ENCODE results near the gene CELF4. TPM values are rescaled to one million over a fixed set of nuclear protein-coding genes. Genes with fewer than 3 reads are reported as not detected.

Gene CELF4
- total RNA-seq, 1 donor from 2014 or later: 2.3 TPM

GRCh38 chr18:37607281-37607680 is 41.7 kb upstream of the CELF4 start:
- TF ChIP-seq, protein P1, sequence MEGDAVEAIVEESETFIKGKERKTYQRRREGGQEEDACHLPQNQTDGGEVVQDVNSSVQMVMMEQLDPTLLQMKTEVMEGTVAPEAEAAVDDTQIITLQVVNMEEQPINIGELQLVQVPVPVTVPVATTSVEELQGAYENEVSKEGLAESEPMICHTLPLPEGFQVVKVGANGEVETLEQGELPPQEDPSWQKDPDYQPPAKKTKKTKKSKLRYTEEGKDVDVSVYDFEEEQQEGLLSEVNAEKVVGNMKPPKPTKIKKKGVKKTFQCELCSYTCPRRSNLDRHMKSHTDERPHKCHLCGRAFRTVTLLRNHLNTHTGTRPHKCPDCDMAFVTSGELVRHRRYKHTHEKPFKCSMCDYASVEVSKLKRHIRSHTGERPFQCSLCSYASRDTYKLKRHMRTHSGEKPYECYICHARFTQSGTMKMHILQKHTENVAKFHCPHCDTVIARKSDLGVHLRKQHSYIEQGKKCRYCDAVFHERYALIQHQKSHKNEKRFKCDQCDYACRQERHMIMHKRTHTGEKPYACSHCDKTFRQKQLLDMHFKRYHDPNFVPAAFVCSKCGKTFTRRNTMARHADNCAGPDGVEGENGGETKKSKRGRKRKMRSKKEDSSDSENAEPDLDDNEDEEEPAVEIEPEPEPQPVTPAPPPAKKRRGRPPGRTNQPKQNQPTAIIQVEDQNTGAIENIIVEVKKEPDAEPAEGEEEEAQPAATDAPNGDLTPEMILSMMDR (IDR thresholded peaks at IDR 0.05; ENCODE audit: unreplicated experiment): no peak
- H3K9me3 Mint-ChIP-seq: peaks cover 4% of the 10 kb centered on the region
- no peak for DNase-seq (ENCODE audit: low spot score in 2 of 2, unreplicated experiment in 2 of 2)
- H3K27me3 Mint-ChIP-seq (ENCODE audit: low read depth): peaks cover 52% of the 10 kb centered on the region
- no peaks in the 10 kb centered on the region for H3K36me3 Mint-ChIP-seq
- no peak overlapping the region for H3K4me3 Mint-ChIP-seq
- H3K4me1 Mint-ChIP-seq: no peaks in the 10 kb centered on the region
- H3K27ac Mint-ChIP-seq: no peak overlapping the region

GRCh38 chr18:37604032-37604431 is 38.4 kb upstream of the CELF4 start:
- no peak for DNase-seq (ENCODE audit: low spot score in 2 of 2, unreplicated experiment in 2 of 2)
- H3K27me3 Mint-ChIP-seq (ENCODE audit: low read depth): peaks cover 27% of the 10 kb centered on the region
- no peaks in the 10 kb centered on the region for H3K36me3 Mint-ChIP-seq

DNA sequence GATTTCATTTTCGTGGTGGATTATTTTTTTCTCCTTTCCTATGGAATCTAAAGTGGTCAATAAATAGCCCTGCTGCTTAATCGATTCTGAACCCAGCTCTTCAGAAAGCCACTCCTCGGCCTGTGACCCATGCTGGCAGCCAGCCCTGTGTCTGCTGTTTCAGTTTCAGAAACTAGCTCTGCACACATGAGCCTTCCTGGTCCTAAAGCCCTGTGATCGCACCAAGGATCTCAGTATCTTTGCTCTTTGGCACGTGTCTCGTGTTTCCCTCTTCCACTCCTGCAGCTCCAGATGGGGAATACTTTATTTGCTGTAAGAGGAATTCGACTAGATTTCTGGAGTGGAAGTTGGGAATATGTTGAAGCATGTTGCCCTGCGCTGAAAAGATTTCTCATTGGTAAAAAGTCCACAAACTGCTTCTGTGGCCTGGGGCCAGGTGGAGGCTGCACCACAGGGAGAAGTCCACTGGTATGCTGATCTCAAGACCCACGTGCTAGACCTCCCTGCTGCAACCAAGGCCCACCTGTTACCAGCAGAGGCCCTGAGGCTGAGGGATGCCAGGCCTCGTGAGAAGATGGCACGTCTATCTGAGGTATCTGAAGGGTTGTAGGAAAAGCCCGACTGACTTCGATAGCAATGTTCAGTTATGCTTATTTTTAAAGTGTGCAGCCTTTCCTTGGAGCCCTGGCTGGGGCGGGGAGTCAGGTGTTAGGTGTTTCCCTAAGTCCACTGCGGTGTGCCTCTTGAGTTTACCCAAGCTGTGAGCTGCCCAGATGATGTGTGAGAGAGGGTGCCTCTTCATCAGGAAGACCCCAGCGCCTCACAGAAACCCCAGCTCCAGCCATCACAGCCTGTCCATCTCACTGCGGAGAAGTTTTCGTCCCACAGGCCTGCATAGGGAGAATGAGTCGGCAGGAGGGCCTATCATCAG is 33.6 kb upstream of the CELF4 start:
- Mint-ChIP-seq H3K4me1 (no peaks in the 10 kb centered on the region), H3K4me3 (no peak overlapping the region), H3K36me3 (no peaks in the 10 kb centered on the region), H3K9me3 (peaks cover 7% of the 10 kb centered on the region), H3K27ac (no peak overlapping the region), H3K27me3 (ENCODE audit: low read depth) (peaks cover 2% of the 10 kb centered on the region)
- TF ChIP-seq, protein P1 (IDR thresholded peaks at IDR 0.05; ENCODE audit: unreplicated experiment): no peak
- DNase-seq (ENCODE audit: low spot score in 2 of 2, unreplicated experiment in 2 of 2): no peak

More at GRCh38 chr18:37604032-37604431, 38.4 kb upstream of the CELF4 start:
- H3K4me3 Mint-ChIP-seq: no peak overlapping the region
- H3K27ac Mint-ChIP-seq: no peak overlapping the region
- no peaks in the 10 kb centered on the region for H3K4me1 Mint-ChIP-seq
- H3K9me3 Mint-ChIP-seq: peaks cover 7% of the 10 kb centered on the region
- TF ChIP-seq, protein P1 (IDR thresholded peaks at IDR 0.05; ENCODE audit: unreplicated experiment): no peak

DNA sequence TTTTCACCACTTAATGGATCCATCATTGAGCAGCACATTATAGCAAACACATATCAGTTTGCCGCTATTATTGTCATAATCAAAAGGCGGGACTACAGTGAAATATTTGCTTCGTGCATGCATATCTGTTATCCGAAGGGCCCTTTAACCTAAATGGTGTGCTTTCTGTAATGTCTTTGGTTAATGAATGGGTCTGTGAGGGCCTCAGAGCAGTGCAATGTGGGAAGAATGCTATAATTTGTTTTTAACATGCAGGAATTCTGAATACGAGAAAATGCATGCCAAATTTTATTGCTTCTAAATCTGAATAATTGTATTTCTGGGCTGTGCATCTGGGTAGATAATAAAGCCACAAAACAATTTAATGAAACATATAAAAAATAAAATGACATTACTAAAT is 32.8 kb upstream of the CELF4 start:
- TF ChIP-seq, protein P1 (IDR thresholded peaks at IDR 0.05; ENCODE audit: unreplicated experiment): no peak
- H3K4me3 Mint-ChIP-seq: no peak overlapping the region
- no peaks in the 10 kb centered on the region for H3K4me1 Mint-ChIP-seq
- DNase-seq (ENCODE audit: low spot score in 2 of 2, unreplicated experiment in 2 of 2): no peak
- no peak overlapping the region for H3K27ac Mint-ChIP-seq
- no peaks in the 10 kb centered on the region for H3K36me3 Mint-ChIP-seq
- peaks cover 3% of the 10 kb centered on the region for H3K9me3 Mint-ChIP-seq
- no peaks in the 10 kb centered on the region for H3K27me3 Mint-ChIP-seq (ENCODE audit: low read depth)

DNA sequence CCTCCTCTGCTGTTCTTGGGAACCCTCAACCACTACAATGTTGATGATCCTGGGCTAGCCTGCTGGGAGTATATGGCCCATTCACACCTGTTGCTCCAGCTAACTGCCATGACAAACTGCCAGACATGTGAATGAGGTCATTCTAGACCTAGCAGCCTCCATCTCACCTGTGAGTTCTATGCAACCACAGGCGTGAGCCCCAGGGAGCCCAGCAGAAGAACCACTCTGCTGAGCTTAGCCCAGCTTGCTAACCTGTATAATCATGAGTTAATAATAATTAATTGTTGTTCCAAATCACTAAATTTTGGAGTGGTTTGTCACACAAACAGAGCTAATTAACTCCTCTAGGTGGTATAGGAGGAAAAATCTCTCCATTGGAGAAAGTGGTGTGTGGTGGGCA is 24.7 kb upstream of the CELF4 start:
- Mint-ChIP-seq H3K4me1 (no peaks in the 10 kb centered on the region), H3K36me3 (no peaks in the 10 kb centered on the region), H3K27me3 (ENCODE audit: low read depth) (peaks cover 8% of the 10 kb centered on the region), H3K9me3 (no peaks in the 10 kb centered on the region), H3K27ac (no peak overlapping the region), H3K4me3 (no peak overlapping the region)
- TF ChIP-seq, protein P1 (IDR thresholded peaks at IDR 0.05; ENCODE audit: unreplicated experiment): no peak
- DNase-seq (ENCODE audit: low spot score in 2 of 2, unreplicated experiment in 2 of 2): no peak

All from mesothelial cell of epicardium (in vitro differentiated cells).